ENCODE measurements around the gene SLC38A7.

- TF ChIP-seq FOXK2 (IDR thresholded peaks at IDR 0.05) (no peak), SUZ12 (IDR thresholded peaks at IDR 0.05) (no peak), SP1 (IDR thresholded peaks at IDR 0.05) (no peak), BHLHE40 (IDR thresholded peaks at IDR 0.05; ENCODE audit: borderline replicate concordance) (no peak), TARDBP (IDR thresholded peaks at IDR 0.05) (no peak), LEF1 (IDR thresholded peaks at IDR 0.05; ENCODE audit: borderline replicate concordance) (no peak), L3MBTL2 (conservative IDR thresholded peaks at IDR 0.05) (no peak), FOXM1 (IDR thresholded peaks at IDR 0.05; ENCODE audit: borderline replicate concordance) (no peak), HDGF (IDR thresholded peaks at IDR 0.05; ENCODE audit: borderline replicate concordance) (no peak)
These were observed 43.4 kb upstream of the SLC38A7 start for GRCh38 chr16:58727796-58728568.
